Heart left ventricle (tissue), 13 donors: ENCODE measurements around the gene WHAMM.

Experiments used
- POLR2A ChIP-seq, 2 donors: fragments of 450-650 bp; IDR thresholded peaks; one replicate each; pipeline ENCODE4 v1.6.1; 2017; ENCODE audit warnings: antibody characterized with exemption in 2 of 2, mild to moderate bottlenecking in 2 of 2, moderate library complexity in 2 of 2
- TF ChIP-seq, protein P1 (sequence below), 12 donors: fragments of 200-600 bp; sonication (generic) in 4 of 12; IDR thresholded peaks; one replicate each; pipeline versions ENCODE4 v1.5.0 to v1.8.0; 2018 to 2022; ENCODE audit warnings: antibody characterized with exemption in 12 of 12, mild to moderate bottlenecking in 5 of 12
- donor health status: ischemic (EF 13 %, LVEDD 7.1; RV severe dilation, severe dysfunction).
- donor health status: DM: no; HTN: yes; CAD: no.
- donor health status: DM: no; HTN: no; CAD: no.
- donor health status: ischemic (EF 25% LVEDD 6.9; RV normal size, moderate dysfunction).
- donor health status: ischemic (EF 25% LVEDD 5.7; RV mildly dilated, moderate dysfunction).
- donor health status: ischemic (EF 35%, LVEDD 5.7; RV mildly dilated, moderate dysfunction).
- donor health status: nonischemic (EF 11% LVEDD 7.7; RV severe dilation, severe dysfunction).
- donor health status: DM: yes; HTN: yes; CAD: no.
- donor health status: PGD.
- donor health status: ischemic (EF 29% LVEDD 5.4; RV normal size, mild dysfunction).
- donor health status: nonischemic (EF 23%, LVEDD 6.1; RV moderate dilation, normal function).

DNA sequence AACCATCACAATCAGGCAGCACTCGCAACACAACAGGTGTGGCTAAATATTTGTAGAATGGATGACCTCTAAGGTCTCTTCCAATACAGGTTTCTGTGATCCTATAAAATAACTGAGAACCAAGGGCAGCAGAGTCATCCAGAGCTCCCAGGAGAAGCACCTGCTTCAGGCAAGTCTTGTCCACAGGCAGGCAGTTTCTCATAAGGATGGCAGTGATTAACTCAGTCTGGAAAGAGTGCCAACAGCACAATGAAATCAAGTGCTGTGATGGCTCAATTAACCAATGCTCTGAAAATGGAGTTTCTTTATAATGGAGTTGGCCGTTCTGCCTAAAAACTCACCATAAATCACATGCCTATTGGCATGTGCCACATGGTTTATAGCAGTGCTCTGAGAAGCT lies 72.3 kb downstream of the WHAMM start:
- TF ChIP-seq, protein P1, sequence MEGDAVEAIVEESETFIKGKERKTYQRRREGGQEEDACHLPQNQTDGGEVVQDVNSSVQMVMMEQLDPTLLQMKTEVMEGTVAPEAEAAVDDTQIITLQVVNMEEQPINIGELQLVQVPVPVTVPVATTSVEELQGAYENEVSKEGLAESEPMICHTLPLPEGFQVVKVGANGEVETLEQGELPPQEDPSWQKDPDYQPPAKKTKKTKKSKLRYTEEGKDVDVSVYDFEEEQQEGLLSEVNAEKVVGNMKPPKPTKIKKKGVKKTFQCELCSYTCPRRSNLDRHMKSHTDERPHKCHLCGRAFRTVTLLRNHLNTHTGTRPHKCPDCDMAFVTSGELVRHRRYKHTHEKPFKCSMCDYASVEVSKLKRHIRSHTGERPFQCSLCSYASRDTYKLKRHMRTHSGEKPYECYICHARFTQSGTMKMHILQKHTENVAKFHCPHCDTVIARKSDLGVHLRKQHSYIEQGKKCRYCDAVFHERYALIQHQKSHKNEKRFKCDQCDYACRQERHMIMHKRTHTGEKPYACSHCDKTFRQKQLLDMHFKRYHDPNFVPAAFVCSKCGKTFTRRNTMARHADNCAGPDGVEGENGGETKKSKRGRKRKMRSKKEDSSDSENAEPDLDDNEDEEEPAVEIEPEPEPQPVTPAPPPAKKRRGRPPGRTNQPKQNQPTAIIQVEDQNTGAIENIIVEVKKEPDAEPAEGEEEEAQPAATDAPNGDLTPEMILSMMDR (IDR thresholded peaks at IDR 0.05) = no peak
- TF ChIP-seq POLR2A (IDR thresholded peaks at IDR 0.05) = no peak
